Mesendoderm (in vitro differentiated cells): ENCODE data around the gene RAB29.

Experiments used
- DNase-seq: peaks from one replicate; pipeline ENCODE4 v3.0.0; 2013
- H2AK5ac ChIP-seq: 2 replicates; pipeline ENCODE4 v1.6.1; 2013; ENCODE audit warnings: low read length, inconsistent platforms
- H2BK120ac ChIP-seq: 2 replicates; pipeline ENCODE4 v1.6.1; 2013; ENCODE audit warnings: low read depth, mild to moderate bottlenecking, low read length, moderate library complexity, mixed read lengths
- H2BK15ac ChIP-seq: replicated peaks from 2 replicates; pipeline ENCODE4 v1.6.1; 2013; ENCODE audit warnings: low read depth, mild to moderate bottlenecking, moderate library complexity
- H2BK5ac ChIP-seq: 2 replicates; pipeline ENCODE4 v1.6.1; 2013; ENCODE audit warnings: low read length, inconsistent platforms
- H3K18ac ChIP-seq: 2 replicates; pipeline ENCODE4 v1.6.1; 2013; ENCODE audit warnings: mild to moderate bottlenecking, low read length, mixed read lengths
- H3K23ac ChIP-seq: one replicate; pipeline ENCODE4 v1.6.1; 2013; ENCODE audit warnings: low read length
- H3K27ac ChIP-seq: 2 replicates; pipeline ENCODE4 v1.5.1; 2013; ENCODE audit warnings: low read depth, mild to moderate bottlenecking, inconsistent platforms, low read length, moderate library complexity
- H3K27me3 ChIP-seq: 2 replicates; pipeline ENCODE4 v1.6.1; 2013; ENCODE audit warnings: low read length, control low read depth, mild to moderate bottlenecking, inconsistent platforms; ENCODE audit not compliant: insufficient read depth, poor library complexity
- H3K36me3 ChIP-seq: 2 replicates; pipeline ENCODE4 v1.6.1; 2013; ENCODE audit warnings: low read length, inconsistent platforms; ENCODE audit not compliant: control insufficient read depth, insufficient read depth
- H3K4ac ChIP-seq: one replicate; pipeline ENCODE4 v1.6.1; 2013; ENCODE audit warnings: low read depth, mild to moderate bottlenecking, low read length, moderate library complexity
- H3K4me1 ChIP-seq: 2 replicates; pipeline ENCODE4 v1.6.1; 2013; ENCODE audit warnings: low read depth, low read length, inconsistent platforms; ENCODE audit not compliant: control insufficient read depth
- H3K4me2 ChIP-seq: 2 replicates; pipeline ENCODE4 v1.6.1; 2013; ENCODE audit warnings: low read length
- H3K4me3 ChIP-seq: 2 replicates; pipeline ENCODE4 v1.5.1; 2013; ENCODE audit warnings: mild to moderate bottlenecking, low read length
- H3K56ac ChIP-seq: one replicate; pipeline ENCODE4 v1.6.1; 2013; ENCODE audit warnings: low read length
- H3K79me1 ChIP-seq: 2 replicates; pipeline ENCODE4 v1.6.1; 2013; ENCODE audit warnings: low read length, inconsistent platforms
- H3K79me2 ChIP-seq: 2 replicates; pipeline ENCODE4 v1.6.1; 2013; ENCODE audit warnings: mild to moderate bottlenecking, low read length; ENCODE audit not compliant: control insufficient read depth, insufficient read depth
- H3K9ac ChIP-seq: 2 replicates; pipeline ENCODE4 v1.6.1; 2013; ENCODE audit warnings: low read length, inconsistent platforms
- H4K5ac ChIP-seq: one replicate; pipeline ENCODE4 v1.6.1; 2013; ENCODE audit warnings: low read length
- H4K8ac ChIP-seq: one replicate; pipeline ENCODE4 v1.6.1; 2013; ENCODE audit warnings: low read depth, mild to moderate bottlenecking, control low read depth, low read length, moderate library complexity
- WGBS: extraction: QIAGEN DNeasy Blood & Tissue Kit; methylation state at CpG from one replicate; pipeline ENCODE4 v1.1.7; 2013; ENCODE audit warnings: low lambda C conversion rate, missing lambda C conversion rate; ENCODE audit not compliant: insufficient coverage; ENCODE audit errors: extremely low coverage; 5-methylcytosine and 5-hydroxymethylcytosine counted together

Gene RAB29

GRCh38 chr1:205809942-205810345, 34.7 kb upstream of the RAB29 start:
- Histone ChIP-seq H3K27ac (no peak overlapping the region), H2BK120ac (no peak overlapping the region), H2AK5ac (no peak overlapping the region), H3K36me3 (no peaks in the 10 kb centered on the region), H3K79me2 (peaks cover 12% of the 10 kb centered on the region), H2BK15ac (no peak overlapping the region), H3K27me3 (no peaks in the 10 kb centered on the region), H4K8ac (no peak overlapping the region), H3K79me1 (peaks cover 22% of the 10 kb centered on the region), H3K4me2 (no peak overlapping the region), H3K18ac (no peak overlapping the region), H3K4me1 (peaks cover 8% of the 10 kb centered on the region), H2BK5ac (no peak overlapping the region), H3K23ac (no peak overlapping the region), H4K5ac (no peak overlapping the region), H3K4ac (no peak overlapping the region), H3K4me3 (no peak overlapping the region), H3K56ac (no peak overlapping the region), H3K9ac (no peak overlapping the region)
- no peak for DNase-seq
- no CpG with 5 or more reads among the region's 14 CpGs for WGBS

GRCh38 chr1:205809469-205809868, 34.2 kb upstream of the RAB29 start:
- Histone ChIP-seq H3K4me3 (no peak overlapping the region), H3K27ac (no peak overlapping the region), H3K18ac (no peak overlapping the region), H3K27me3 (no peaks in the 10 kb centered on the region), H3K36me3 (no peaks in the 10 kb centered on the region), H3K23ac (no peak overlapping the region), H3K4me2 (no peak overlapping the region), H4K5ac (no peak overlapping the region), H2BK120ac (no peak overlapping the region), H2BK5ac (no peak overlapping the region), H4K8ac (no peak overlapping the region), H2AK5ac (no peak overlapping the region), H3K79me2 (peaks cover 12% of the 10 kb centered on the region), H3K4ac (no peak overlapping the region), H2BK15ac (no peak overlapping the region), H3K79me1 (peaks cover 22% of the 10 kb centered on the region), H3K9ac (no peak overlapping the region), H3K56ac (no peak overlapping the region), H3K4me1 (peaks cover 8% of the 10 kb centered on the region)
- no CpG with 5 or more reads among the region's 3 CpGs for WGBS
- DNase-seq, result no peak

- no peak for DNase-seq
Measured at GRCh38 chr1:205805082-205805711, 29.9 kb upstream of the RAB29 start.

GRCh38 chr1:205804605-205805004, 29.3 kb upstream of the RAB29 start:
- H2BK5ac ChIP-seq, result no peak overlapping the region
- no peak overlapping the region for H3K4me2 ChIP-seq
- H3K36me3 ChIP-seq, result no peaks in the 10 kb centered on the region
- no peak overlapping the region for H4K5ac ChIP-seq
- no peak for DNase-seq
- WGBS, result no CpG with 5 or more reads among the region's 2 CpGs
- H2BK120ac ChIP-seq, result no peak overlapping the region
- H3K56ac ChIP-seq, result no peak overlapping the region
- no peak overlapping the region for H3K27ac ChIP-seq
- H3K4ac ChIP-seq, result no peak overlapping the region
- no peak overlapping the region for H2AK5ac ChIP-seq
- H3K79me2 ChIP-seq, result peaks cover 3% of the 10 kb centered on the region
- H3K18ac ChIP-seq, result no peak overlapping the region
- H3K79me1 ChIP-seq, result peaks cover 15% of the 10 kb centered on the region
- no peaks in the 10 kb centered on the region for H3K27me3 ChIP-seq
- no peaks in the 10 kb centered on the region for H3K4me1 ChIP-seq
- no peak overlapping the region for H3K23ac ChIP-seq
- no peak overlapping the region for H3K4me3 ChIP-seq
- no peak overlapping the region for H4K8ac ChIP-seq
- H2BK15ac ChIP-seq, result no peak overlapping the region
- no peak overlapping the region for H3K9ac ChIP-seq

More at GRCh38 chr1:205805082-205805711, 29.9 kb upstream of the RAB29 start:
- no peak overlapping the region for H2BK120ac ChIP-seq
- H3K4me2 ChIP-seq, result no peak overlapping the region
- H3K9ac ChIP-seq, result no peak overlapping the region
- H3K4ac ChIP-seq, result no peak overlapping the region
- peaks cover 18% of the 10 kb centered on the region for H3K79me1 ChIP-seq
- no CpG with 5 or more reads among the region's 5 CpGs for whole genome bisulfite sequencing
- no peak overlapping the region for H3K27ac ChIP-seq
- peak overlapping the region; percentile 54 for H3K23ac ChIP-seq
- H2BK5ac ChIP-seq, result no peak overlapping the region
- no peaks in the 10 kb centered on the region for H3K4me1 ChIP-seq
- no peak overlapping the region for H2BK15ac ChIP-seq
- no peak overlapping the region for H3K4me3 ChIP-seq
- H3K18ac ChIP-seq, result no peak overlapping the region
- no peak overlapping the region for H3K56ac ChIP-seq
- no peak overlapping the region for H2AK5ac ChIP-seq
- H3K79me2 ChIP-seq, result peaks cover 5% of the 10 kb centered on the region
- no peak overlapping the region for H4K5ac ChIP-seq
- H3K27me3 ChIP-seq, result no peaks in the 10 kb centered on the region
- no peaks in the 10 kb centered on the region for H3K36me3 ChIP-seq
- H4K8ac ChIP-seq, result no peak overlapping the region

- Histone ChIP-seq H2BK5ac (no peak overlapping the region), H3K18ac (no peak overlapping the region), H4K8ac (no peak overlapping the region), H3K27me3 (no peaks in the 10 kb centered on the region), H3K79me1 (peaks cover 12% of the 10 kb centered on the region), H3K23ac (no peak overlapping the region), H3K79me2 (peaks cover 3% of the 10 kb centered on the region), H3K4me1 (no peaks in the 10 kb centered on the region), H3K4me2 (no peak overlapping the region), H2BK15ac (no peak overlapping the region), H3K56ac (no peak overlapping the region), H3K36me3 (no peaks in the 10 kb centered on the region), H3K9ac (no peak overlapping the region), H2BK120ac (no peak overlapping the region), H4K5ac (no peak overlapping the region), H3K4ac (no peak overlapping the region), H3K27ac (no peak overlapping the region), H2AK5ac (no peak overlapping the region), H3K4me3 (no peak overlapping the region)
- WGBS, result no CpG with 5 or more reads among the region's 4 CpGs
- DNase-seq, result no peak
Measured at GRCh38 chr1:205803986-205804385, 28.7 kb upstream of the RAB29 start.

GRCh38 chr1:205802060-205802459, 26.8 kb upstream of the RAB29 start:
- no peak overlapping the region for H4K8ac ChIP-seq
- no CpG with 5 or more reads among the region's 8 CpGs for whole genome bisulfite sequencing
- H3K9ac ChIP-seq, result no peak overlapping the region
- no peak overlapping the region for H2AK5ac ChIP-seq
- no peak overlapping the region for H3K56ac ChIP-seq
- H3K4me1 ChIP-seq, result no peaks in the 10 kb centered on the region
- no peak overlapping the region for H4K5ac ChIP-seq
- no peak for DNase-seq
- H2BK120ac ChIP-seq, result no peak overlapping the region
- no peak overlapping the region for H3K23ac ChIP-seq
- H3K4me2 ChIP-seq, result no peak overlapping the region
- H3K18ac ChIP-seq, result no peak overlapping the region
- no peaks in the 10 kb centered on the region for H3K79me2 ChIP-seq
- no peak overlapping the region for H3K4me3 ChIP-seq
- no peak overlapping the region for H3K27ac ChIP-seq
- H3K4ac ChIP-seq, result no peak overlapping the region
- no peak overlapping the region for H2BK5ac ChIP-seq
- no peaks in the 10 kb centered on the region for H3K27me3 ChIP-seq
- no peak overlapping the region for H2BK15ac ChIP-seq
- H3K36me3 ChIP-seq, result peaks cover 1% of the 10 kb centered on the region
- H3K79me1 ChIP-seq, result peaks cover 5% of the 10 kb centered on the region
